Nephron (organoid): ENCODE data around the gene LGSN.

Experiments used
- H3K27ac Mint-ChIP-seq, 3 experiments: 2 replicates each; pipeline ENCODE4 v1.8.0; 2020; ENCODE audit warnings: mixed read lengths in 3 of 3, mild to moderate bottlenecking in 2 of 3, moderate library complexity in 1 of 3
- H3K27me3 Mint-ChIP-seq: 2 replicates; pipeline ENCODE4 v1.8.0; 2021; ENCODE audit warnings: low read depth, mild to moderate bottlenecking, moderate library complexity, mixed read lengths
- H3K36me3 Mint-ChIP-seq: 2 replicates; pipeline ENCODE4 v1.8.0; 2020; ENCODE audit warnings: low read depth, mixed read lengths
- H3K4me1 Mint-ChIP-seq: 2 replicates; pipeline ENCODE4 v1.8.0; 2020; ENCODE audit warnings: mixed read lengths
- H3K4me3 Mint-ChIP-seq, 3 experiments: 2 replicates each; pipeline ENCODE4 v1.8.0; 2020; ENCODE audit warnings: mild to moderate bottlenecking in 3 of 3, mixed read lengths in 3 of 3, moderate library complexity in 2 of 3
- H3K9me3 Mint-ChIP-seq: 2 replicates; pipeline ENCODE4 v1.8.0; 2020; ENCODE audit warnings: mixed read lengths
- CTCF ChIP-seq, 3 experiments: fragments of 200-600 bp; sonication (generic); IDR thresholded peaks; one replicate each; pipeline ENCODE4 v1.5.0; 2021; ENCODE audit warnings: antibody characterized with exemption in 3 of 3; ENCODE audit not compliant: unreplicated experiment in 3 of 3

LGSN gene

GRCh38 chr6:63268574-63268973 lies 51.2 kb downstream of the LGSN start:
- H3K27ac Mint-ChIP-seq = peak overlapping the region in 1 of 3 experiments; percentile 0
- peaks cover 4% of the 10 kb centered on the region for H3K27me3 Mint-ChIP-seq
- no peaks in the 10 kb centered on the region for H3K36me3 Mint-ChIP-seq
- no peak for TF ChIP-seq CTCF (IDR thresholded peaks at IDR 0.05; ENCODE audit: unreplicated experiment in 3 of 3)
- H3K4me1 Mint-ChIP-seq = peaks cover 25% of the 10 kb centered on the region
- H3K9me3 Mint-ChIP-seq = no peaks in the 10 kb centered on the region
- no peak overlapping the region for H3K4me3 Mint-ChIP-seq

GRCh38 chr6:63267828-63268227 lies 52.0 kb downstream of the LGSN start:
- no peaks in the 10 kb centered on the region for H3K9me3 Mint-ChIP-seq
- peak overlapping the region in 1 of 3 experiments; percentile 0 for H3K27ac Mint-ChIP-seq
- H3K4me3 Mint-ChIP-seq = no peak overlapping the region
- no peaks in the 10 kb centered on the region for H3K36me3 Mint-ChIP-seq
- no peak for TF ChIP-seq CTCF (IDR thresholded peaks at IDR 0.05; ENCODE audit: unreplicated experiment in 3 of 3)
- H3K4me1 Mint-ChIP-seq = peaks cover 25% of the 10 kb centered on the region
- peaks cover 4% of the 10 kb centered on the region for H3K27me3 Mint-ChIP-seq

- Mint-ChIP-seq H3K36me3 (no peaks in the 10 kb centered on the region), H3K27ac (no peak overlapping the region), H3K4me3 (no peak overlapping the region), H3K27me3 (peaks cover 4% of the 10 kb centered on the region), H3K9me3 (no peaks in the 10 kb centered on the region), H3K4me1 (peaks cover 25% of the 10 kb centered on the region)
- no peak for TF ChIP-seq CTCF (IDR thresholded peaks at IDR 0.05; ENCODE audit: unreplicated experiment in 3 of 3)
These were observed 52.7 kb downstream of the LGSN start for GRCh38 chr6:63267046-63267445.

- peaks cover 14% of the 10 kb centered on the region for H3K4me1 Mint-ChIP-seq
These were observed 56.3 kb downstream of the LGSN start for GRCh38 chr6:63263444-63263843.

DNA sequence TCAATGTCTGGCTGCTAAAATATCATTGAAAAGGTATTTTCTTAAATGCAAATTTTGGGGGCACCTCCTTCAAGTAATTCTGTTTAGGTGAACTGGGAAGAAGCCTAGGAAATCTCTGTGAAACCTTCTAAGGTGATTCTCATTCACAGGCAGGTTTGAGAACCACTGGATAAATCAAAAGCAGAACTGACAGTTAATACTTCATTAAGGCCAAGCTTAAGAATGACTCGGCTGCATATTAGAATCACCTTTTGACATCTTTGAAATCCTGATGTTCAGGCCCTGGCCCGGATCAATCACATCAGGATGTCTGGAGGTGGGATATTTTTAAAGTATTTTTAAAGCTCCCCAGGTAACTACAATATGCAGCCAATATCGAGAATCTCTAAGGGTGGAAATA lies 58.0 kb downstream of the LGSN start:
- no peak overlapping the region for H3K4me3 Mint-ChIP-seq
- H3K36me3 Mint-ChIP-seq = no peaks in the 10 kb centered on the region
- TF ChIP-seq CTCF (IDR thresholded peaks at IDR 0.05; ENCODE audit: unreplicated experiment in 3 of 3) = no peak
- H3K27ac Mint-ChIP-seq = no peak overlapping the region
- H3K9me3 Mint-ChIP-seq = no peaks in the 10 kb centered on the region
- peaks cover under 1% of the 10 kb centered on the region for H3K4me1 Mint-ChIP-seq
- H3K27me3 Mint-ChIP-seq = no peaks in the 10 kb centered on the region

More at GRCh38 chr6:63263444-63263843, 56.3 kb downstream of the LGSN start:
- Mint-ChIP-seq H3K36me3 (no peaks in the 10 kb centered on the region), H3K9me3 (no peaks in the 10 kb centered on the region), H3K4me3 (no peak overlapping the region), H3K27ac (peak overlapping the region in 1 of 3 experiments; percentile 2), H3K27me3 (no peaks in the 10 kb centered on the region)
- TF ChIP-seq CTCF (IDR thresholded peaks at IDR 0.05; ENCODE audit: unreplicated experiment in 3 of 3) = no peak

DNA sequence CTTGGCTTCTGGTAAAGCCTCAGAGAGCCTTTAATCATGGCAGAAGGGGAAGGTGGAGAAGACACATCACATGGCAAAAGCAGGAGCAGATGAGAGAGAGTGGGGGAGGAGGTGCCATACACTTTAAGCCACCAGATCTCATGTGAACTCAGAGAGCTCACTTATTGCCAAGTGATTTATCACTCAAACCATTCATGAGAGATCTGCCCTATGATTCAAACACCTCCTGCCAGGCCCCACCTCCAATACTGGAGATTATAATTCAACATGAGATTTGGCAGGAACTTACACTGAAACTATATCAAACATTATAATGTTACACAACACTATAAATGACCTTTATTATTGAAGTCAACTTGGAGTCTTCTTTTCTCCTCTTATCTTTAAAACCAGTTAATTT lies 60.6 kb downstream of the LGSN start:
- peaks cover 3% of the 10 kb centered on the region for H3K9me3 Mint-ChIP-seq
- no peak overlapping the region for H3K27ac Mint-ChIP-seq
- no peak for TF ChIP-seq CTCF (IDR thresholded peaks at IDR 0.05; ENCODE audit: unreplicated experiment in 3 of 3)

More for the DNA sequence above, 60.6 kb downstream of the LGSN start:
- Mint-ChIP-seq H3K27me3 (no peaks in the 10 kb centered on the region), H3K36me3 (no peaks in the 10 kb centered on the region), H3K4me1 (no peaks in the 10 kb centered on the region), H3K4me3 (no peak overlapping the region)
